HepG2 (cell line): ENCODE results near the gene CXorf51B. TPM values are rescaled to one million over a fixed set of nuclear protein-coding genes. Genes with fewer than 3 reads are reported as not detected.
"Not testable (repeated sequence)": the region's sequence is repeated elsewhere in the genome, so short reads cannot be mapped to it uniquely, and the experiment has no call there.

Source experiments
- ATAC-seq: fragments of 200-7000 bp; cut with Tn5 transposase; 3 replicates; pipeline ENCODE4 v1.9.1; 2020; ENCODE audit warnings: mild to moderate bottlenecking, moderate library complexity
- Bru-seq: library from RNA; stranded (reverse); fragments of 400-500 nt; gene quantifications from one replicate; lab custom pipeline; 2021; lab: Mats Ljungman, UMichigan
- BruChase-seq, 2 experiments: library from RNA; stranded (reverse); fragments of 400-500 nt; gene quantifications; one replicate each; lab custom pipeline; 2021; lab: Mats Ljungman, UMichigan
- BruUV-seq: library from RNA; stranded (reverse); fragments of 400-500 nt; replicated peaks from 2 replicates; lab custom pipeline; 2021; lab: Mats Ljungman, UMichigan
- CTCF ChIA-PET: fragments of 300-600 bp; formaldehyde crosslinking; extraction: SDS; loops from one replicate; lab custom pipeline; 2021; ENCODE audit warnings: low total read pairs, inconsistent platforms, low intra/inter-chr PET ratio; lab: Yijun Ruan, JAX
- POLR2A ChIA-PET: fragments of 350-600 bp; sonication (Branson Sonifier 250); formaldehyde crosslinking; loops from one replicate; lab custom pipeline; 2020; ENCODE audit warnings: antibody characterized with exemption, inconsistent platforms; lab: Yijun Ruan, JAX
- DNase-seq: peaks from one replicate; pipeline ENCODE4 v3.0.0-alpha.2; 2015; ENCODE audit warnings: low spot score
- FAIRE-seq: peaks from 3 replicates; lab custom pipeline; 2011; peaks lifted over from hg19 to GRCh38; lab: Jason Lieb, UNC
- H2AFZ ChIP-seq: one replicate; pipeline ENCODE4 v1.6.1; 2011; ENCODE audit warnings: low read length, inconsistent platforms
- H3K27ac ChIP-seq: fragments of 300-600 bp; 3 replicates; pipeline ENCODE4 v1.8.0; 2011; ENCODE audit warnings: mixed run types, mild to moderate bottlenecking, mixed read lengths, low read length, inconsistent platforms; ENCODE audit not compliant: insufficient read depth; ENCODE audit errors: extremely low read length
- H3K27me3 ChIP-seq, 2 experiments: fragments of 200-600 bp in 1 of 2; 2 replicates in 1 of 2; 3 replicates in 1 of 2; pipeline versions ENCODE4 v1.6.0 to v1.8.0; 2011; ENCODE audit warnings: low read length in 2 of 2, mild to moderate bottlenecking in 2 of 2, moderate library complexity in 2 of 2, inconsistent platforms in 1 of 2; ENCODE audit not compliant: insufficient read depth in 2 of 2, control insufficient read depth in 1 of 2
- H3K36me3 ChIP-seq, 2 experiments: fragments of 200-600 bp in 1 of 2; replicated peaks in 1 of 2; 2 replicates in 1 of 2; 3 replicates in 1 of 2; pipeline versions ENCODE4 v1.5.1 to v1.8.0; 2011; ENCODE audit warnings: low read length in 2 of 2, inconsistent platforms in 1 of 2; ENCODE audit not compliant: insufficient read depth in 2 of 2, control insufficient read depth in 1 of 2
- H3K4me1 ChIP-seq: 2 replicates; pipeline ENCODE4 v1.5.1; 2012; ENCODE audit warnings: low read length, inconsistent platforms; ENCODE audit not compliant: insufficient read depth
- H3K4me2 ChIP-seq: 2 replicates; pipeline ENCODE4 v1.6.0; 2011; ENCODE audit warnings: low read depth, low read length, inconsistent platforms
- H3K4me3 ChIP-seq, 3 experiments: fragments of 200-600 bp in 1 of 3; sonication (generic), shearing (Covaris generic) in 1 of 3; replicated peaks in 1 of 3; 2 replicates each; pipeline ENCODE4 v1.5.1; 2011 to 2016; ENCODE audit warnings: low read length in 3 of 3, inconsistent platforms in 2 of 3, low read depth in 2 of 3, mild to moderate bottlenecking in 2 of 3, control low read depth in 1 of 3, mixed read lengths in 1 of 3; ENCODE audit not compliant: insufficient read depth in 1 of 3
- H3K79me2 ChIP-seq: one replicate; pipeline ENCODE4 v1.6.1; 2011; ENCODE audit warnings: low read length, inconsistent platforms; ENCODE audit not compliant: insufficient read depth
- H3K9ac ChIP-seq: 2 replicates; pipeline ENCODE4 v1.6.0; 2011; ENCODE audit warnings: mild to moderate bottlenecking, low read depth, low read length, inconsistent platforms; ENCODE audit not compliant: insufficient read depth
- H3K9me3 ChIP-seq: 2 replicates; pipeline ENCODE4 v1.5.1; 2012; ENCODE audit warnings: mild to moderate bottlenecking, low read length
- H4K20me1 ChIP-seq: 2 replicates; pipeline ENCODE4 v1.6.0; 2011; ENCODE audit warnings: inconsistent platforms, mild to moderate bottlenecking, low read length, moderate library complexity; ENCODE audit not compliant: insufficient read depth
- WGBS: methylation state at CpG from one replicate; pipeline ENCODE4 v1.1.6; 2017; ENCODE audit warnings: low lambda C conversion rate; 5-methylcytosine and 5-hydroxymethylcytosine counted together
- in situ Hi-C: cut with HindIII; loops from 2 replicates; pipeline ENCODE4 v1.10.0; 2017; ENCODE audit warnings: low pct_unique_long_range_greater_than_20kb; ENCODE audit not compliant: extremely low pct_ligation_motif_present
- intact Hi-C: fragments of 100-400 bp; cut with micrococcal nuclease; formaldehyde crosslinking; loops from one replicate; pipeline ENCODE4 v1.10.0; 2022; ENCODE audit not compliant: unreplicated experiment
- long read RNA-seq, 2 experiments: library from RNA in 1 of 2; library from polyadenylated mRNA in 1 of 2; stranded (forward) in 1 of 2; unstranded in 1 of 2; transcript quantifications; one replicate each; pipeline ENCODE4 v2.0.0, GENCODE V29; 2019 to 2022
- polyA minus RNA-seq, 3 experiments: library from RNA; depleted of rRNA, polyadenylated mRNA; stranded (reverse); fragments of >200 nt; gene quantifications; 2 replicates each; pipeline ENCODE4 v1.2.3, GENCODE V29; 2011; ENCODE audit warnings: low replicate concordance in 1 of 3
- polyA plus RNA-seq, 8 experiments: library from polyadenylated mRNA; depleted of rRNA in 3 of 8; stranded (reverse) in 7 of 8; unstranded in 1 of 8; fragments of >200 nt; fragmentation: Illumina TruSeq in 4 of 8; extraction: Trizol in 4 of 8; gene quantifications; 2 replicates each; pipeline versions ENCODE4 v1.2.1 to v1.2.3, GENCODE V29; 2011 to 2016; ENCODE audit warnings: low read depth in 4 of 8, missing spikeins in 1 of 8, mixed read lengths in 1 of 8; ENCODE audit not compliant: insufficient read depth in 1 of 8
- total RNA-seq, 5 experiments: library from RNA; depleted of rRNA; stranded (reverse); fragments of >200 nt; fragmentation: Illumina TruSeq; extraction: Trizol; gene quantifications; 2 replicates each; pipeline ENCODE4 v1.2.3, GENCODE V29; 2016; ENCODE audit warnings: low read depth in 1 of 5

The CXorf51B gene
- total RNA-seq (2016; rRNA removed; fragmentation: Illumina TruSeq; extraction: Trizol) (not detected in 2 replicates), polyA plus RNA-seq (2011; rRNA removed) (not detected in 2 replicates), polyA minus RNA-seq (2011; rRNA and poly(A)+ RNA removed; ENCODE audit: low replicate concordance) (not detected in 2 replicates), Bru-seq, nascent RNA (not detected), BruChase-seq, experiment 1, labeled RNA remaining after a 6-hour chase (not detected), BruChase-seq, experiment 2, labeled RNA remaining after a 2-hour chase (not detected)
- not detected in 2 replicates for total RNA-seq (2016; cell fraction: cytosol; rRNA removed; fragmentation: Illumina TruSeq; extraction: Trizol; ENCODE audit: low read depth)
- not detected in 2 replicates for total RNA-seq (2016; cell fraction: insoluble cytoplasmic fraction; rRNA removed; fragmentation: Illumina TruSeq; extraction: Trizol)
- not detected in 2 replicates for total RNA-seq (2016; cell fraction: membrane; rRNA removed; fragmentation: Illumina TruSeq; extraction: Trizol)
- total RNA-seq (2016; cell fraction: nucleus; rRNA removed; fragmentation: Illumina TruSeq; extraction: Trizol), result not detected in 2 replicates
- polyA plus RNA-seq (2011; cell fraction: cytosol; rRNA removed), result not detected in 2 replicates
- not detected in 2 replicates for polyA plus RNA-seq (2011; cell fraction: nucleus; rRNA removed)
- not detected in 2 replicates for polyA plus RNA-seq (2012)
- polyA plus RNA-seq (2016; cell fraction: cytosol; fragmentation: Illumina TruSeq; extraction: Trizol; ENCODE audit: low read depth), result not detected in 2 replicates
- not detected in 2 replicates for polyA plus RNA-seq (2016; cell fraction: insoluble cytoplasmic fraction; fragmentation: Illumina TruSeq; extraction: Trizol; ENCODE audit: low read depth)
- polyA plus RNA-seq (2016; cell fraction: membrane; fragmentation: Illumina TruSeq; extraction: Trizol; ENCODE audit: low read depth), result not detected in 2 replicates
- not detected in 2 replicates for polyA plus RNA-seq (2016; cell fraction: nucleus; fragmentation: Illumina TruSeq; extraction: Trizol; ENCODE audit: insufficient read depth, low read depth)
- not detected in 2 replicates for polyA minus RNA-seq (2011; cell fraction: cytosol; rRNA and poly(A)+ RNA removed)
- not detected in 2 replicates for polyA minus RNA-seq (2011; cell fraction: nucleus; rRNA and poly(A)+ RNA removed)
- long read RNA-seq, experiment 1, result 0 reads
- long read RNA-seq, experiment 2, result 0 reads

GRCh38 chrX:146809471-146809870 is at the start of gene CXorf51B:
Gene CXorf51B (plus strand): TSS chrX:146809771. CDS start chrX:146809792, 21 bp downstream.
- H3K4me1 ChIP-seq, H3K36me3 ChIP-seq, BruUV-seq, H3K9me3 ChIP-seq, H3K9ac ChIP-seq, H2AFZ ChIP-seq, H3K4me3 ChIP-seq, POLR2A ChIA-PET, CTCF ChIA-PET, ATAC-seq, H4K20me1 ChIP-seq, H3K79me2 ChIP-seq, DNase-seq, H3K27ac ChIP-seq, in situ Hi-C loops, H3K27me3 ChIP-seq, H3K4me2 ChIP-seq, intact Hi-C loops, FAIRE-seq: not testable (repeated sequence)
- no CpG with 5 or more reads among the region's 3 CpGs for WGBS

- in situ Hi-C loops, BruUV-seq, H2AFZ ChIP-seq, ATAC-seq, POLR2A ChIA-PET, H3K27me3 ChIP-seq, H3K79me2 ChIP-seq, H4K20me1 ChIP-seq, H3K36me3 ChIP-seq, H3K4me1 ChIP-seq, H3K4me3 ChIP-seq, H3K27ac ChIP-seq, H3K9me3 ChIP-seq, H3K9ac ChIP-seq, FAIRE-seq, DNase-seq, intact Hi-C loops, H3K4me2 ChIP-seq, CTCF ChIA-PET: not testable (repeated sequence)
- no CpG with 5 or more reads among the region's 3 CpGs for WGBS
These were observed 5.1 kb downstream of the CXorf51B start, which contains the start of gene CXorf51A for GRCh38 chrX:146814644-146815043. Gene CXorf51A (minus strand): TSS chrX:146814744. CDS start chrX:146814723, 21 bp downstream.
